Stimulated activated memory B cell treated with anti-CD40 and anti-IgM and Interleukin-4, amounts not matched to agents 10 μg/mL and 1 μg/mL and 100 μg/mL, for 72 hours (primary cell): ENCODE measurements around the gene OPCML.
A peak's percentile ranks its signal among the peaks of the same experiment; 100 is the strongest.

Experiments
- ATAC-seq: fragments of 150-1000 bp; cut with Tn5 transposase; 2 replicates; pipeline ENCODE4 v1.10.0; 2021
- H3K27ac Mint-ChIP-seq: one replicate; pipeline ENCODE4 v1.8.0; 2022; ENCODE audit warnings: mild to moderate bottlenecking, mixed read lengths
- H3K27me3 Mint-ChIP-seq: one replicate; pipeline ENCODE4 v1.8.0; 2022; ENCODE audit warnings: mixed read lengths
- H3K36me3 Mint-ChIP-seq: one replicate; pipeline ENCODE4 v1.8.0; 2022; ENCODE audit warnings: mixed read lengths
- H3K4me1 Mint-ChIP-seq: one replicate; pipeline ENCODE4 v1.8.0; 2022; ENCODE audit warnings: mixed read lengths
- H3K4me3 Mint-ChIP-seq: one replicate; pipeline ENCODE4 v1.8.0; 2022; ENCODE audit warnings: mild to moderate bottlenecking, moderate library complexity, mixed read lengths
- H3K9me3 Mint-ChIP-seq: one replicate; pipeline ENCODE4 v1.8.0; 2022; ENCODE audit warnings: mixed read lengths

The OPCML gene

GRCh38 chr11:133521502-133521901 is 10.8 kb downstream of the OPCML start:
- no peak overlapping the region for H3K4me3 Mint-ChIP-seq
- H3K27ac Mint-ChIP-seq = no peak overlapping the region
- no peaks in the 10 kb centered on the region for H3K36me3 Mint-ChIP-seq
- ATAC-seq = no peak
- H3K9me3 Mint-ChIP-seq = peaks cover 6% of the 10 kb centered on the region
- no peaks in the 10 kb centered on the region for H3K27me3 Mint-ChIP-seq
- H3K4me1 Mint-ChIP-seq = no peaks in the 10 kb centered on the region

- no peaks in the 10 kb centered on the region for H3K27me3 Mint-ChIP-seq
- ATAC-seq = no peak
- H3K4me3 Mint-ChIP-seq = no peak overlapping the region
- H3K4me1 Mint-ChIP-seq = no peaks in the 10 kb centered on the region
- no peak overlapping the region for H3K27ac Mint-ChIP-seq
- no peaks in the 10 kb centered on the region for H3K36me3 Mint-ChIP-seq
- H3K9me3 Mint-ChIP-seq = peaks cover 6% of the 10 kb centered on the region
Measured at GRCh38 chr11:133520707-133521106, 11.6 kb downstream of the OPCML start.

GRCh38 chr11:133519560-133519959 is 12.7 kb downstream of the OPCML start:
- Mint-ChIP-seq H3K27ac (no peak overlapping the region), H3K4me1 (no peaks in the 10 kb centered on the region), H3K9me3 (peaks cover 6% of the 10 kb centered on the region), H3K4me3 (no peak overlapping the region), H3K36me3 (no peaks in the 10 kb centered on the region), H3K27me3 (no peaks in the 10 kb centered on the region)
- no peak for ATAC-seq

- H3K4me3 Mint-ChIP-seq = no peak overlapping the region
- peaks cover 6% of the 10 kb centered on the region for H3K9me3 Mint-ChIP-seq
- no peak for ATAC-seq
- H3K36me3 Mint-ChIP-seq = no peaks in the 10 kb centered on the region
- no peaks in the 10 kb centered on the region for H3K27me3 Mint-ChIP-seq
- H3K4me1 Mint-ChIP-seq = no peaks in the 10 kb centered on the region
- H3K27ac Mint-ChIP-seq = no peak overlapping the region
Measured at GRCh38 chr11:133518702-133519264, 13.5 kb downstream of the OPCML start.

GRCh38 chr11:133516845-133517244 is 15.5 kb downstream of the OPCML start:
- Mint-ChIP-seq H3K4me1 (no peaks in the 10 kb centered on the region), H3K9me3 (peaks cover 6% of the 10 kb centered on the region), H3K4me3 (no peak overlapping the region), H3K27ac (no peak overlapping the region), H3K27me3 (peaks cover 1% of the 10 kb centered on the region), H3K36me3 (no peaks in the 10 kb centered on the region)
- no peak for ATAC-seq

- H3K27ac Mint-ChIP-seq = no peak overlapping the region
Measured at GRCh38 chr11:133515107-133515506, 17.2 kb downstream of the OPCML start.

GRCh38 chr11:133509924-133510697 is 22.2 kb downstream of the OPCML start:
- Mint-ChIP-seq H3K27ac (no peak overlapping the region), H3K27me3 (peaks cover 10% of the 10 kb centered on the region), H3K4me1 (no peaks in the 10 kb centered on the region), H3K36me3 (no peaks in the 10 kb centered on the region), H3K4me3 (no peak overlapping the region), H3K9me3 (peaks cover 8% of the 10 kb centered on the region)
- no peak for ATAC-seq

More at GRCh38 chr11:133515107-133515506, 17.2 kb downstream of the OPCML start:
- Mint-ChIP-seq H3K4me1 (no peaks in the 10 kb centered on the region), H3K4me3 (no peak overlapping the region), H3K36me3 (no peaks in the 10 kb centered on the region), H3K9me3 (peaks cover 14% of the 10 kb centered on the region), H3K27me3 (peaks cover 10% of the 10 kb centered on the region)
- no peak for ATAC-seq

- no peaks in the 10 kb centered on the region for H3K4me1 Mint-ChIP-seq
- no peaks in the 10 kb centered on the region for H3K36me3 Mint-ChIP-seq
- H3K9me3 Mint-ChIP-seq = peaks cover 8% of the 10 kb centered on the region
- no peak for ATAC-seq
- no peak overlapping the region for H3K4me3 Mint-ChIP-seq
- no peak overlapping the region for H3K27ac Mint-ChIP-seq
- H3K27me3 Mint-ChIP-seq = peaks cover 10% of the 10 kb centered on the region
Measured at GRCh38 chr11:133508468-133508867, 23.8 kb downstream of the OPCML start.

- no peaks in the 10 kb centered on the region for H3K36me3 Mint-ChIP-seq
- peaks cover 10% of the 10 kb centered on the region for H3K27me3 Mint-ChIP-seq
- ATAC-seq = no peak
- H3K27ac Mint-ChIP-seq = no peak overlapping the region
- H3K9me3 Mint-ChIP-seq = peaks cover 8% of the 10 kb centered on the region
- H3K4me1 Mint-ChIP-seq = no peaks in the 10 kb centered on the region
- H3K4me3 Mint-ChIP-seq = no peak overlapping the region
Measured at GRCh38 chr11:133507185-133507584, 25.1 kb downstream of the OPCML start.

- Mint-ChIP-seq H3K36me3 (no peaks in the 10 kb centered on the region), H3K4me3 (no peak overlapping the region), H3K4me1 (no peaks in the 10 kb centered on the region), H3K27ac (no peak overlapping the region), H3K9me3 (peaks cover 8% of the 10 kb centered on the region), H3K27me3 (peaks cover 6% of the 10 kb centered on the region)
- ATAC-seq = no peak
Measured at GRCh38 chr11:133506551-133507094, 25.7 kb downstream of the OPCML start.

- no peak overlapping the region for H3K4me3 Mint-ChIP-seq
- H3K36me3 Mint-ChIP-seq = no peaks in the 10 kb centered on the region
- peak; percentile 52 for ATAC-seq
- no peaks in the 10 kb centered on the region for H3K4me1 Mint-ChIP-seq
- peaks cover 5% of the 10 kb centered on the region for H3K9me3 Mint-ChIP-seq
- no peak overlapping the region for H3K27ac Mint-ChIP-seq
- peaks cover under 1% of the 10 kb centered on the region for H3K27me3 Mint-ChIP-seq
Measured at GRCh38 chr11:133506023-133506422, 26.3 kb downstream of the OPCML start.

- Mint-ChIP-seq H3K36me3 (no peaks in the 10 kb centered on the region), H3K4me1 (no peaks in the 10 kb centered on the region), H3K9me3 (no peaks in the 10 kb centered on the region), H3K4me3 (no peak overlapping the region), H3K27ac (no peak overlapping the region), H3K27me3 (no peaks in the 10 kb centered on the region)
- no peak for ATAC-seq
Measured at GRCh38 chr11:133504906-133505305, 27.4 kb downstream of the OPCML start.

- Mint-ChIP-seq H3K27ac (no peak overlapping the region), H3K4me1 (no peaks in the 10 kb centered on the region)
Measured at GRCh38 chr11:133503776-133504175, 28.5 kb downstream of the OPCML start.

GRCh38 chr11:133503236-133503635 is 29.1 kb downstream of the OPCML start:
- Mint-ChIP-seq H3K4me1 (no peaks in the 10 kb centered on the region), H3K36me3 (no peaks in the 10 kb centered on the region), H3K27ac (no peak overlapping the region), H3K27me3 (no peaks in the 10 kb centered on the region), H3K9me3 (no peaks in the 10 kb centered on the region), H3K4me3 (no peak overlapping the region)
- ATAC-seq = no peak

More at GRCh38 chr11:133503776-133504175, 28.5 kb downstream of the OPCML start:
- Mint-ChIP-seq H3K4me3 (no peak overlapping the region), H3K27me3 (no peaks in the 10 kb centered on the region), H3K9me3 (no peaks in the 10 kb centered on the region), H3K36me3 (no peaks in the 10 kb centered on the region)
- no peak for ATAC-seq

GRCh38 chr11:133501643-133502539 is 30.4 kb downstream of the OPCML start:
- Mint-ChIP-seq H3K4me3 (no peak overlapping the region), H3K9me3 (no peaks in the 10 kb centered on the region), H3K27ac (no peak overlapping the region), H3K36me3 (no peaks in the 10 kb centered on the region), H3K4me1 (no peaks in the 10 kb centered on the region), H3K27me3 (no peaks in the 10 kb centered on the region)
- no peak for ATAC-seq
